DMS153 treated with DMSO at 0.1 percent for 48 hours (cell line): ENCODE measurements around the gene CHRNG.

Experiments
- DNase-seq: peaks from one replicate; lab custom pipeline; 2025; ENCODE audit not compliant: unreplicated experiment; lab: John Stamatoyannopoulos, UW

The CHRNG gene

GRCh38 chr2:232505856-232506255, 33.6 kb upstream of the CHRNG start:
- no peak for DNase-seq

GRCh38 chr2:232506709-232507108, 32.8 kb upstream of the CHRNG start:
- no peak for DNase-seq

GRCh38 chr2:232508251-232508650, 31.2 kb upstream of the CHRNG start:
- DNase-seq: no peak

- DNase-seq: peak; percentile 32
These were observed 28.1 kb upstream of the CHRNG start for GRCh38 chr2:232511336-232511890.

- DNase-seq: no peak
These were observed 26.9 kb upstream of the CHRNG start for GRCh38 chr2:232512602-232513001.

- DNase-seq: no peak
These were observed 26.1 kb upstream of the CHRNG start for GRCh38 chr2:232513353-232513752.

GRCh38 chr2:232515639-232516038, 23.9 kb upstream of the CHRNG start:
- no peak for DNase-seq

- DNase-seq: no peak
These were observed 22.9 kb upstream of the CHRNG start for GRCh38 chr2:232516551-232516950.

GRCh38 chr2:232518844-232519243, 20.6 kb upstream of the CHRNG start:
- no peak for DNase-seq

- no peak for DNase-seq
These were observed 19.7 kb upstream of the CHRNG start, which contains the start of gene PRSS56 for GRCh38 chr2:232519581-232520438. TSS of gene PRSS56 (plus strand) at chr2:232520388. CDS start at chr2:232520599, 211 bp downstream.

- no peak for DNase-seq
These were observed 19.0 kb upstream of the CHRNG start for GRCh38 chr2:232520489-232520888.

GRCh38 chr2:232521098-232521497, 18.4 kb upstream of the CHRNG start:
- no peak for DNase-seq

- DNase-seq: no peak
These were observed 17.4 kb upstream of the CHRNG start for GRCh38 chr2:232521959-232522622.

- DNase-seq: no peak
These were observed 16.7 kb upstream of the CHRNG start for GRCh38 chr2:232522623-232523401.

GRCh38 chr2:232523402-232523681, 16.1 kb upstream of the CHRNG start:
- DNase-seq: no peak

GRCh38 chr2:232523682-232524597, 15.6 kb upstream of the CHRNG start:
- DNase-seq: no peak

- DNase-seq: no peak
These were observed 14.7 kb upstream of the CHRNG start for GRCh38 chr2:232524771-232525170.

GRCh38 chr2:232525199-232525598, 14.3 kb upstream of the CHRNG start:
- no peak for DNase-seq

GRCh38 chr2:232525791-232526371, 13.6 kb upstream of the CHRNG start, which contains the start of gene CHRND:
TSS of gene CHRND (plus strand) at chr2:232526160. CDS start at chr2:232526216, 56 bp downstream.
- no peak for DNase-seq

GRCh38 chr2:232526372-232526941, 13.0 kb upstream of the CHRNG start:
- no peak for DNase-seq
